VCaP (cell line): ENCODE results near the gene RXFP1.

Source experiments
- H3K27ac ChIP-seq: fragments of 450-650 bp; 2 replicates; pipeline ENCODE4 v1.5.1; 2017
- TF ChIP-seq, protein P1 (sequence below): fragments of 450-650 bp; conservative IDR thresholded peaks from 2 replicates; pipeline ENCODE4 v1.5.1; 2017; ENCODE audit warnings: mild to moderate bottlenecking, moderate library complexity

RXFP1 gene

DNA sequence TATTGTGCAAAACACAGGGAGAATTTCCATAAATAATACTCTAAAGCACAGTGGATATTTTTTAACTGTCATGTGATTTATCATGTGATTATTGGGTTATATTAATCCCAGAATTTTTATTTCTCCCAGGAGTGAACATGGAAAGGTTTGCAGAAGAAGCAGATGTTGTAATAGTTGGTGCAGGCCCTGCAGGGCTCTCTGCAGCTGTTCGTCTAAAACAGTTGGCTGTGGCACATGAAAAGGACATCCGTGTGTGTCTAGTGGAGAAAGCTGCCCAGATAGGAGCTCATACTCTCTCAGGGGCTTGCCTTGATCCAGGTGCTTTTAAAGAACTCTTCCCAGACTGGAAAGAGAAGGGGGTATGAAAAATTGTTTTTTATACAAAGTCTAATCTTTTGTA lies 160.4 kb downstream of the RXFP1 start:
- no peak overlapping the region for H3K27ac ChIP-seq
- TF ChIP-seq, protein P1, sequence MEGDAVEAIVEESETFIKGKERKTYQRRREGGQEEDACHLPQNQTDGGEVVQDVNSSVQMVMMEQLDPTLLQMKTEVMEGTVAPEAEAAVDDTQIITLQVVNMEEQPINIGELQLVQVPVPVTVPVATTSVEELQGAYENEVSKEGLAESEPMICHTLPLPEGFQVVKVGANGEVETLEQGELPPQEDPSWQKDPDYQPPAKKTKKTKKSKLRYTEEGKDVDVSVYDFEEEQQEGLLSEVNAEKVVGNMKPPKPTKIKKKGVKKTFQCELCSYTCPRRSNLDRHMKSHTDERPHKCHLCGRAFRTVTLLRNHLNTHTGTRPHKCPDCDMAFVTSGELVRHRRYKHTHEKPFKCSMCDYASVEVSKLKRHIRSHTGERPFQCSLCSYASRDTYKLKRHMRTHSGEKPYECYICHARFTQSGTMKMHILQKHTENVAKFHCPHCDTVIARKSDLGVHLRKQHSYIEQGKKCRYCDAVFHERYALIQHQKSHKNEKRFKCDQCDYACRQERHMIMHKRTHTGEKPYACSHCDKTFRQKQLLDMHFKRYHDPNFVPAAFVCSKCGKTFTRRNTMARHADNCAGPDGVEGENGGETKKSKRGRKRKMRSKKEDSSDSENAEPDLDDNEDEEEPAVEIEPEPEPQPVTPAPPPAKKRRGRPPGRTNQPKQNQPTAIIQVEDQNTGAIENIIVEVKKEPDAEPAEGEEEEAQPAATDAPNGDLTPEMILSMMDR, result no peak

DNA sequence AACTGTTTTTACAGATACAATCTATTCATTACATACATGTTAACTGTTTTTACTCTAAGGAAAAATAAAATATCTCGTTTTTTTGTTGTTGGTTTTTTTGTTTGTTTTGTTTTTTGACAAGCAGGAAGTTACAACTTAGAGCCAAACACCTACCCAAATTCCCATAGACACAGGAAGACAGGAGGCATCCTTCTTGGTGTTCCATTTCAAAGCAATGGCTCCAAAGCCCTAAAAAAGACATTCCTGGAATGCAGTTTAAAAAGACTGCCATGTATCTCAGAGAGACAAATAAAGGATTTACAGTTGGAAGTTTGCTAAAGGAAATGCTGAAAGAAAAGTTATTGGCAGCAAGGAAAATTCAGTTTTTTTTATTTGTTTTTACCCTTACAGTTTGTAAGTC lies 167.1 kb downstream of the RXFP1 start:
- no peak overlapping the region for H3K27ac ChIP-seq
- TF ChIP-seq, protein P1, result no peak
